HFFc6 (cell line): ENCODE measurements around the gene RRM2. TPM values are rescaled to one million over a fixed set of nuclear protein-coding genes. Genes with fewer than 3 reads are reported as not detected.
A peak's percentile ranks its signal among the peaks of the same experiment; 100 is the strongest.

Experiments
- DNase-seq: peaks from one replicate; pipeline ENCODE4 v3.0.0-alpha.2; 2018
- H3K27ac Mint-ChIP-seq: 2 replicates; pipeline ENCODE4 v1.8.0; 2020; ENCODE audit warnings: mild to moderate bottlenecking, mixed read lengths
- H3K27me3 Mint-ChIP-seq: 2 replicates; pipeline ENCODE4 v1.8.0; 2021; ENCODE audit warnings: mild to moderate bottlenecking, moderate library complexity, mixed read lengths; ENCODE audit not compliant: insufficient read depth
- H3K36me3 Mint-ChIP-seq: 2 replicates; pipeline ENCODE4 v1.8.0; 2021; ENCODE audit warnings: low read depth, mixed read lengths
- H3K4me1 Mint-ChIP-seq: 2 replicates; pipeline ENCODE4 v1.8.0; 2020; ENCODE audit warnings: low read depth, mixed read lengths
- H3K4me3 Mint-ChIP-seq: 2 replicates; pipeline ENCODE4 v1.8.0; 2020; ENCODE audit warnings: mild to moderate bottlenecking, moderate library complexity, mixed read lengths
- H3K9me3 Mint-ChIP-seq: 2 replicates; pipeline ENCODE4 v1.8.0; 2020; ENCODE audit warnings: mild to moderate bottlenecking, mixed read lengths
- total RNA-seq, 6 experiments: library from RNA; stranded (reverse); fragmentation: NEBNext Ultra II Directional; extraction: Animal tissue kit (Norgen Biotek cat#: 25700); gene quantifications; 2 replicates in 1 of 6; 3 replicates in 5 of 6; pipeline ENCODE4 v1.2.3, GENCODE V29; 2021
- TF ChIP-seq, protein P1 (sequence below): fragments of 200-600 bp; sonication (generic); IDR thresholded peaks from 2 replicates; pipeline ENCODE4 v1.5.0; 2021; ENCODE audit warnings: antibody characterized with exemption, mild to moderate bottlenecking

Gene RRM2
- total RNA-seq, 6 experiments from 2014 or later: 76.4 to 179 (median 158) TPM

DNA sequence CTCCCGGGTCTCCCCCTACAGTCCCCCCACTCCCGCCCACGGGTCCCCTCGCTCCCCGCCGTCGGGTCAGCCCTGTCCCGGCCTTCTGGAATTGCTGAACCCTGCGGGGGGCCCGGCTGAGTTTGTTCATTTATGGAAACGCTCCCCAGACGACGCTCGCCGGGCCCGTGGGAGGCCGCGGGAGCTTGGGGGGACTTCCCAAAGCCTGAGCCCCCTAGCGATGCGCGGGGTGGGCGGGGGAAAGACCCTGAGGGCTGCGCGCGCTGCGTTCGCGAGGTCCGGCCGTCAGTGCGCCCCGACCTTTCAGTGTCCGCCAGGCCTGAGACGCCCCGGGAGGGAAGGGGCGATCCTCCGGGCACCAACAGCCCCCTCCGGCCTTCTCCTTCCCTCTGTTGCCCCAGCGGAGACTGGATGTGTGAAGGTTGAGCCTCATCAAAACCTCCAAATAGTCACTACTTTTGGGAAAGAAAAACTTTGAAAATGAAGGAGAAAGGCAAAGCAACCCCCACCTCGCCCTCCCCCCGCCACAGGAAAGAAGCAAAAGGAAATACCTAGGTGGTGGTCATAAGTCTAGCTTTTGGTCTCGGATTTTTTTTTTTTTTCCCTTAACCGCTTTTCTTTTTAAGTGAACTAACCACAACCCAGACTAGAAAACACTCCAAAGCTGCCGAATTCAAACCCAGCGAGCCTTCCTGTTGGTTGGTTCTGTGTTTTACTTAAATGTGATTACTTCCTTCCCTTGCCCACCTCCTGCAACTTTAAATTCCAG lies 41.8 kb upstream of the RRM2 start:
- no peak overlapping the region for H3K27ac Mint-ChIP-seq
- H3K27me3 Mint-ChIP-seq: peaks cover 55% of the 10 kb centered on the region
- peaks cover 28% of the 10 kb centered on the region for H3K4me1 Mint-ChIP-seq
- no peaks in the 10 kb centered on the region for H3K9me3 Mint-ChIP-seq
- no peaks in the 10 kb centered on the region; the same call in 1 of the 2 replicates for H3K36me3 Mint-ChIP-seq
- TF ChIP-seq, protein P1, sequence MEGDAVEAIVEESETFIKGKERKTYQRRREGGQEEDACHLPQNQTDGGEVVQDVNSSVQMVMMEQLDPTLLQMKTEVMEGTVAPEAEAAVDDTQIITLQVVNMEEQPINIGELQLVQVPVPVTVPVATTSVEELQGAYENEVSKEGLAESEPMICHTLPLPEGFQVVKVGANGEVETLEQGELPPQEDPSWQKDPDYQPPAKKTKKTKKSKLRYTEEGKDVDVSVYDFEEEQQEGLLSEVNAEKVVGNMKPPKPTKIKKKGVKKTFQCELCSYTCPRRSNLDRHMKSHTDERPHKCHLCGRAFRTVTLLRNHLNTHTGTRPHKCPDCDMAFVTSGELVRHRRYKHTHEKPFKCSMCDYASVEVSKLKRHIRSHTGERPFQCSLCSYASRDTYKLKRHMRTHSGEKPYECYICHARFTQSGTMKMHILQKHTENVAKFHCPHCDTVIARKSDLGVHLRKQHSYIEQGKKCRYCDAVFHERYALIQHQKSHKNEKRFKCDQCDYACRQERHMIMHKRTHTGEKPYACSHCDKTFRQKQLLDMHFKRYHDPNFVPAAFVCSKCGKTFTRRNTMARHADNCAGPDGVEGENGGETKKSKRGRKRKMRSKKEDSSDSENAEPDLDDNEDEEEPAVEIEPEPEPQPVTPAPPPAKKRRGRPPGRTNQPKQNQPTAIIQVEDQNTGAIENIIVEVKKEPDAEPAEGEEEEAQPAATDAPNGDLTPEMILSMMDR: no peak
- no peak for DNase-seq
- H3K4me3 Mint-ChIP-seq: peak overlapping the region; percentile 46; the same call in 1 of the 2 replicates

DNA sequence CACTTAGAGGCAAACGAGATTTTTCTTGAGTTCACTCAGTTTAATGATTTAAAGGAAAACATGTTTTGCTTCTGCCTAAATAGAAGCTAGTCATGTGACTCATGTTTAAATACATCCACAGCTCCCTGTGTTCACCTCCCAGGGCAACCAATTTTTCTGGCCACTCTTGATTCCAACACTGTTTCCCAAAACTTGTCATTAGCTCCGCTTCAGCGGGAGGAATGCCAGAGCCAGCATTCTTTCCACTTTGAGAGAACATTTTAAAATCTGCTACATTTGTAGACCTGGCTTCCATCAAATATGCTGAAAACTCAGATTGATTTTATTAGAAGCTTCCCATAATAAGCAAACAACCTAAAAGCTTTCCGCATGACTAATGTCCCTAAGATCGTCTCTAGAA lies 39.5 kb upstream of the RRM2 start:
- H3K36me3 Mint-ChIP-seq: no peaks in the 10 kb centered on the region; the same call in 1 of the 2 replicates
- TF ChIP-seq, protein P1: no peak
- H3K27me3 Mint-ChIP-seq: peaks cover 69% of the 10 kb centered on the region
- H3K4me1 Mint-ChIP-seq: peaks cover 28% of the 10 kb centered on the region
- no peaks in the 10 kb centered on the region for H3K9me3 Mint-ChIP-seq
- H3K4me3 Mint-ChIP-seq: no peak overlapping the region
- no peak overlapping the region for H3K27ac Mint-ChIP-seq
- DNase-seq: no peak

DNA sequence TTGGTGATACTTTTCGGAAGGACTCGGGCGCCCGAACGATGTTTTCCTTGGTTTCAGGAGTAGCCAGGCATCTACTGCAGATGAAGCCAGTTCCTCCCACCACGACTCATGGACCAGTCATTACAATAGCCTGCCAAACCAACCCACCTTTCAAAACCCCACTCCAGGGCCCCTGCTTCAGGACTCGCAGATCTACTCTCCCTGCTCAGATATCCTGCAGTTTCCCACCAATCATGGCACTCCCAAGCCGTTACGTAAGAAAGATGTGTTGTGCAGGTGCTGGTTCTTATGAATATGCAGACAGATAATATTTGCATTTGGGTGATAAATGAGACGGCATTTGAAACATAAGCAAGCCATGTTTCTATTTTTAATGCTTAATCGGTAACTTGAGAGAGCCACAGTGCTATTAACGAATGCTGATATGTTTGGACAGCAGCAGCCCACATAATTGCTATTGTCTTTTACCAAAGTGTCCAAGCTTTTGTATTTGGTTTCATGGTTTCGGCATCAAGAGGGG lies 38.8 kb upstream of the RRM2 start:
- H3K27me3 Mint-ChIP-seq: peaks cover 64% of the 10 kb centered on the region
- DNase-seq: no peak
- H3K27ac Mint-ChIP-seq: no peak overlapping the region
- no peaks in the 10 kb centered on the region for H3K9me3 Mint-ChIP-seq
- H3K4me1 Mint-ChIP-seq: peaks cover 24% of the 10 kb centered on the region
- H3K36me3 Mint-ChIP-seq: no peaks in the 10 kb centered on the region; the same call in 1 of the 2 replicates
- no peak overlapping the region for H3K4me3 Mint-ChIP-seq
- TF ChIP-seq, protein P1: no peak

DNA sequence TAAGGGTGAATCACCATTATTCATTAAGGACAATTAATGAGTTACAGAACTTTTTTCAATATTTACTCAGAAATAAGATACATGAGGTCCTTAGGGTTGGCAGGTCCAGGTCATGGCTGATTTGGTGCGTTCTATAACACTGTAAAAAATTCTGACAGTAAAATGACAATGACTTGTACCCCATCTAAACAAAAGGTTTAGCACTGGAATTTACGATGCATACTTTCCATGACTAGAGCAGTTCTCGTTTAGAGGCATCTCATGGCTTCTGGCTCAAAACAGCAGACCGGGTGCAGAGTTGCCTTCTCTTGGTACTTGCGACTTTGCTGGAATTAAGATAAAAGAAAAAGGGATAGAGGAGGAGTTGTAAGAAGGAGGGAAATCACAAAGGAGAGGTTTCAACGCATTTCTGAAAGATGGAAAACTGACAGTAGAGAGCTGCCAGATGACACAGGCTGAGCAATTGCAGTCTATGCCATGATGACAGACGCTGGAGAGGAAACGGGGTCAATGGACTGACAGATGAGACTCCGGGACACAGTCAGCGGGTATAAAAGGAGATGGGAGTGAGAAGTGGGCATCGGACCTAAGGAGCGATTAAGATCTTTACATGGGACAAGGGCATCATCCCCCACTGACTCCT lies 38.2 kb upstream of the RRM2 start:
- Mint-ChIP-seq H3K27me3 (peaks cover 61% of the 10 kb centered on the region), H3K4me3 (no peak overlapping the region)

DNA sequence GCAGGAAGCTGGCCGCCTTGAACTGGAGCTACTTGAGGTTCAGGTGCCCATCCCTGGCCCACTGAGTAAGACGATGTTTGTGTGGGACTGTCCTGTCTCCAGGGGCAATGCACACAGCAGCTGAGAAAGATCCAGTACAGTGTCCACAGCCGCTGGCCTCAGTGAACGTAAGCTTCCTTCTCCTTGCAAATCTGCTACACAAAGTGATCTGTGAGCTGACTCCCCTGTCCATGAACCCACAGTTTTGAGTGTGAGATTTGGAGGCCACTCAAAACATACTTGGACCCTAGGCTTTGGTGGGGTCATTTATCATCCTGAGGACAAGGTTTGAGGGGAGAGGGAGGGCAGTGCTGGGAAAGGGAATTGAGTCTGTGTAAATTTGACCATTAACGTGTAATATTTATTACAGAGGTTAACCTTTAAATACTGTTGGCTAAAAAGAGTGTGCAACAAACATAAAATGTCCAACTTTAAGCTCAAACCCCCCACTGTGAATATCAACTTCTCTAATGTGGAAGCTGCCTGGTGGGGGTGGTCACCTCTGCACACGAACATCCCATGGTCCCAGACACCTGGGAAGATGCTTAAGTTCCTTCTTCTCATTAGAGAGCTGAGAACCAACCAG lies 37.4 kb upstream of the RRM2 start:
- TF ChIP-seq, protein P1: no peak
- H3K4me1 Mint-ChIP-seq: peaks cover 16% of the 10 kb centered on the region
- DNase-seq: no peak
- no peaks in the 10 kb centered on the region; the same call in 1 of the 2 replicates for H3K36me3 Mint-ChIP-seq
- H3K27ac Mint-ChIP-seq: no peak overlapping the region
- H3K27me3 Mint-ChIP-seq: peaks cover 69% of the 10 kb centered on the region
- no peak overlapping the region for H3K4me3 Mint-ChIP-seq
- H3K9me3 Mint-ChIP-seq: no peaks in the 10 kb centered on the region

More for the DNA sequence above, 38.2 kb upstream of the RRM2 start:
- TF ChIP-seq, protein P1: no peak
- Mint-ChIP-seq H3K36me3 (no peaks in the 10 kb centered on the region; the same call in 1 of the 2 replicates), H3K4me1 (peaks cover 18% of the 10 kb centered on the region), H3K27ac (no peak overlapping the region), H3K9me3 (no peaks in the 10 kb centered on the region)
- no peak for DNase-seq
